Measurements from ENCODE around the gene SLC6A13. TPM values are rescaled to one million over a fixed set of nuclear protein-coding genes. Genes with fewer than 3 reads are reported as not detected.

SLC6A13 gene
- total RNA-seq, 2 experiments from 2014 or later, result 0.09 TPM; not detected in 1

DNA sequence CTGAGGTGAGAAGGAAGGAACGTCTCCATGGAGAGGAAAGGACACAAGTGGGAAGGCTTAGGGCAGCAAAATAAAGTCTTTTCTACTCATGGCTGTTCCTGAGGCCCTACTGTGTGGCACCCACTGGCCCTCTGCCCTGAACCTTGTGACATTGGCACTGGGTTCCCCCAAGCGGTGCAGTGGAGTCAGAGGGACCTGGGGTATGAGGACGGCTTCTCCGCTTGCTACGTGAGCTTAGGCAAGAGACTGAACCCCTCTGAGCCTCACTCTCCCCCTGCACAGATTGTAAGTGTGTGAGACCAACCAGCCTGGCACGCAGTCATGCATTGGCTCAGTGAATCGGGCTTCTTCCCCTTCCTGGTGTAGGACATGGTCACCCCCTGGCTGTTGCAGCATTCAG lies 68.4 kb downstream of the SLC6A13 start:
- Histone ChIP-seq H4K20me1 (ENCODE audit: insufficient read depth, low read length) (no peaks in the 10 kb centered on the region), H3K4me2 (ENCODE audit: low read length) (no peak overlapping the region), H3K27ac (ENCODE audit: low read depth, low read length, poor library complexity, severe bottlenecking) (no peak overlapping the region), H3K9me3 (ENCODE audit: low read length) (no peaks in the 10 kb centered on the region), H3K4me3 (ENCODE audit: low read depth, low read length, poor library complexity, severe bottlenecking) (no peak overlapping the region), H3K4me1 (ENCODE audit: insufficient read depth, low read length, poor library complexity, severe bottlenecking) (no peaks in the 10 kb centered on the region), H2AFZ (ENCODE audit: low read length) (no peak overlapping the region), H3K36me3 (ENCODE audit: insufficient read depth, low read length) (no peaks in the 10 kb centered on the region), H3K79me2 (ENCODE audit: insufficient read depth, low read depth, low read length) (no peaks in the 10 kb centered on the region), H3K9me2 (ENCODE audit: insufficient read depth, low read length) (no peaks in the 10 kb centered on the region)
- intact Hi-C loops (cut with micrococcal nuclease; ENCODE audit: unreplicated experiment), result no loop called here
- no peak for DNase-seq (ENCODE audit: low spot score)
- CTCF ChIA-PET (ENCODE audit: unreplicated experiment), result no interaction called here
- BruUV-seq (replicated peaks), result no TSS peak
- POLR2A ChIA-PET, result no interaction called here
- no peak for TF ChIP-seq EZH2phosphoT487 (IDR thresholded peaks at IDR 0.05; ENCODE audit: borderline replicate concordance, low read depth, low read length)
- TF ChIP-seq, protein P1, sequence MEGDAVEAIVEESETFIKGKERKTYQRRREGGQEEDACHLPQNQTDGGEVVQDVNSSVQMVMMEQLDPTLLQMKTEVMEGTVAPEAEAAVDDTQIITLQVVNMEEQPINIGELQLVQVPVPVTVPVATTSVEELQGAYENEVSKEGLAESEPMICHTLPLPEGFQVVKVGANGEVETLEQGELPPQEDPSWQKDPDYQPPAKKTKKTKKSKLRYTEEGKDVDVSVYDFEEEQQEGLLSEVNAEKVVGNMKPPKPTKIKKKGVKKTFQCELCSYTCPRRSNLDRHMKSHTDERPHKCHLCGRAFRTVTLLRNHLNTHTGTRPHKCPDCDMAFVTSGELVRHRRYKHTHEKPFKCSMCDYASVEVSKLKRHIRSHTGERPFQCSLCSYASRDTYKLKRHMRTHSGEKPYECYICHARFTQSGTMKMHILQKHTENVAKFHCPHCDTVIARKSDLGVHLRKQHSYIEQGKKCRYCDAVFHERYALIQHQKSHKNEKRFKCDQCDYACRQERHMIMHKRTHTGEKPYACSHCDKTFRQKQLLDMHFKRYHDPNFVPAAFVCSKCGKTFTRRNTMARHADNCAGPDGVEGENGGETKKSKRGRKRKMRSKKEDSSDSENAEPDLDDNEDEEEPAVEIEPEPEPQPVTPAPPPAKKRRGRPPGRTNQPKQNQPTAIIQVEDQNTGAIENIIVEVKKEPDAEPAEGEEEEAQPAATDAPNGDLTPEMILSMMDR (conservative IDR thresholded peaks at IDR 0.05; ENCODE audit: low read length), result no peak

GRCh38 chr12:193261-193660 lies 69.4 kb downstream of the SLC6A13 start:
- Histone ChIP-seq H3K9me2 (ENCODE audit: insufficient read depth, low read length) (no peaks in the 10 kb centered on the region), H3K4me1 (ENCODE audit: insufficient read depth, low read length, poor library complexity, severe bottlenecking) (no peaks in the 10 kb centered on the region), H2AFZ (ENCODE audit: low read length) (no peak overlapping the region), H3K9me3 (ENCODE audit: low read length) (no peaks in the 10 kb centered on the region), H3K4me3 (ENCODE audit: low read depth, low read length, poor library complexity, severe bottlenecking) (no peak overlapping the region), H3K79me2 (ENCODE audit: insufficient read depth, low read depth, low read length) (no peaks in the 10 kb centered on the region), H3K27ac (ENCODE audit: low read depth, low read length, poor library complexity, severe bottlenecking) (no peak overlapping the region), H3K4me2 (ENCODE audit: low read length) (no peak overlapping the region), H4K20me1 (ENCODE audit: insufficient read depth, low read length) (no peaks in the 10 kb centered on the region), H3K36me3 (ENCODE audit: insufficient read depth, low read length) (no peaks in the 10 kb centered on the region)
- intact Hi-C loops (cut with micrococcal nuclease; ENCODE audit: unreplicated experiment), result no loop called here
- DNase-seq (ENCODE audit: low spot score), result no peak
- ChIA-PET CTCF (ENCODE audit: unreplicated experiment) (no interaction called here), POLR2A (no interaction called here)
- TF ChIP-seq, protein P1 (conservative IDR thresholded peaks at IDR 0.05; ENCODE audit: low read length), result no peak
- no peak for TF ChIP-seq EZH2phosphoT487 (IDR thresholded peaks at IDR 0.05; ENCODE audit: borderline replicate concordance, low read depth, low read length)
- no TSS peak for BruUV-seq (replicated peaks)

GRCh38 chr12:191541-191940 lies 71.1 kb downstream of the SLC6A13 start:
- Histone ChIP-seq H3K9me2 (ENCODE audit: insufficient read depth, low read length) (no peaks in the 10 kb centered on the region), H3K4me3 (ENCODE audit: low read depth, low read length, poor library complexity, severe bottlenecking) (no peak overlapping the region), H4K20me1 (ENCODE audit: insufficient read depth, low read length) (no peaks in the 10 kb centered on the region), H3K27ac (ENCODE audit: low read depth, low read length, poor library complexity, severe bottlenecking) (no peak overlapping the region), H2AFZ (ENCODE audit: low read length) (no peak overlapping the region), H3K4me2 (ENCODE audit: low read length) (no peak overlapping the region), H3K9me3 (ENCODE audit: low read length) (no peaks in the 10 kb centered on the region), H3K79me2 (ENCODE audit: insufficient read depth, low read depth, low read length) (no peaks in the 10 kb centered on the region), H3K4me1 (ENCODE audit: insufficient read depth, low read length, poor library complexity, severe bottlenecking) (no peaks in the 10 kb centered on the region), H3K36me3 (ENCODE audit: insufficient read depth, low read length) (no peaks in the 10 kb centered on the region)
- BruUV-seq (replicated peaks), result no TSS peak
- intact Hi-C loops (cut with micrococcal nuclease; ENCODE audit: unreplicated experiment), result no loop called here
- no peak for DNase-seq (ENCODE audit: low spot score)
- ChIA-PET CTCF (ENCODE audit: unreplicated experiment) (no interaction called here), POLR2A (no interaction called here)
- TF ChIP-seq, protein P1 (conservative IDR thresholded peaks at IDR 0.05; ENCODE audit: low read length), result no peak
- no peak for TF ChIP-seq EZH2phosphoT487 (IDR thresholded peaks at IDR 0.05; ENCODE audit: borderline replicate concordance, low read depth, low read length)

Measured in OCI-LY7 (cell line).